Measurements from ENCODE around the gene PPARG. TPM values are rescaled to one million over a fixed set of nuclear protein-coding genes. Genes with fewer than 3 reads are reported as not detected.

PPARG gene
- total and polyA plus RNA-seq, 2 donors (not counting 3 experiments of a cell fraction or from before 2014, with no cell fraction given), result 0.15 to 1.3 TPM

GRCh38 chr3:12278566-12278965 lies 10.3 kb upstream of the PPARG start:
- BruUV-seq (replicated peaks), result no TSS peak
- no peaks in the 10 kb centered on the region for H4K20me1 ChIP-seq (replicated peaks; ENCODE audit: control insufficient read depth, extremely low read depth, insufficient read depth, low read length)
- no peaks in the 10 kb centered on the region for H3K4me1 ChIP-seq (ENCODE audit: control insufficient read depth, extremely low read depth, insufficient read depth, low read length)
- H3K27ac ChIP-seq (ENCODE audit: insufficient read depth, low read depth, low read length), result no peak overlapping the region
- H3K9me3 ChIP-seq (replicated peaks; ENCODE audit: control insufficient read depth, insufficient read depth, low read length), result no peaks in the 10 kb centered on the region
- no peak overlapping the region for H3K4me2 ChIP-seq (ENCODE audit: insufficient read depth, low read length)
- no peak for FAIRE-seq
- intact Hi-C loops (cut with micrococcal nuclease) (no loop called here), dilution Hi-C loops (cut with MboI; ENCODE audit: extremely low pct_ligation_motif_present, low sequenced_read_pairs) (no loop called here)
- H3K9ac ChIP-seq (replicated peaks; ENCODE audit: extremely low read depth, insufficient read depth, low read length), result no peak overlapping the region
- H3K27me3 ChIP-seq (ENCODE audit: control insufficient read depth in 2 of 2, insufficient read depth in 2 of 2, low read length in 2 of 2), result peaks cover 2% of the 10 kb centered on the region in 2 experiments
- DNase-seq (ENCODE audit: low read depth, low spot score), result no peak
- H3K4me3 ChIP-seq (replicated peaks in 1 of 3; ENCODE audit: insufficient read depth in 1 of 3, low read depth in 1 of 3, low read length in 3 of 3), result no peak overlapping the region
- CTCF ChIA-PET, result no interaction called here
- no peaks in the 10 kb centered on the region for H3K79me2 ChIP-seq (ENCODE audit: control insufficient read depth, insufficient read depth, low read length)
- POLR2A ChIA-PET, result no interaction called here
- H3K9me1 ChIP-seq (replicated peaks; ENCODE audit: control insufficient read depth, extremely low read depth, insufficient read depth, low read length), result no peaks in the 10 kb centered on the region
- no peak overlapping the region for H2AFZ ChIP-seq (ENCODE audit: low read depth, low read length)
- TF ChIP-seq POLR2AphosphoS5 (IDR thresholded peaks at IDR 0.05; ENCODE audit: insufficient read depth, low read depth, low read length), result no peak
- TF ChIP-seq GATA2 (IDR thresholded peaks at IDR 0.05; ENCODE audit: insufficient read depth, insufficient read length, low read depth, low read length), result no peak
- no peak for TF ChIP-seq FOS (IDR thresholded peaks at IDR 0.05; ENCODE audit: borderline replicate concordance, insufficient read depth, low read length)
- TF ChIP-seq MYC (IDR thresholded peaks at IDR 0.05; ENCODE audit: low read depth, low read length), result no peak
- TF ChIP-seq EZH2 (IDR thresholded peaks at IDR 0.05; ENCODE audit: borderline replicate concordance, low read depth, low read length, severe bottlenecking), result no peak
- TF ChIP-seq, protein P1, sequence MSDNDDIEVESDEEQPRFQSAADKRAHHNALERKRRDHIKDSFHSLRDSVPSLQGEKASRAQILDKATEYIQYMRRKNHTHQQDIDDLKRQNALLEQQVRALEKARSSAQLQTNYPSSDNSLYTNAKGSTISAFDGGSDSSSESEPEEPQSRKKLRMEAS (IDR thresholded peaks at IDR 0.05; ENCODE audit: insufficient read depth, insufficient read length), result no peak
- no peak for TF ChIP-seq POLR2A (IDR thresholded peaks at IDR 0.05; ENCODE audit: low read depth, low read length)
- no peak for TF ChIP-seq JUN (IDR thresholded peaks at IDR 0.05; ENCODE audit: borderline replicate concordance, insufficient read depth, insufficient read length, low read depth)
- TF ChIP-seq, protein P2, sequence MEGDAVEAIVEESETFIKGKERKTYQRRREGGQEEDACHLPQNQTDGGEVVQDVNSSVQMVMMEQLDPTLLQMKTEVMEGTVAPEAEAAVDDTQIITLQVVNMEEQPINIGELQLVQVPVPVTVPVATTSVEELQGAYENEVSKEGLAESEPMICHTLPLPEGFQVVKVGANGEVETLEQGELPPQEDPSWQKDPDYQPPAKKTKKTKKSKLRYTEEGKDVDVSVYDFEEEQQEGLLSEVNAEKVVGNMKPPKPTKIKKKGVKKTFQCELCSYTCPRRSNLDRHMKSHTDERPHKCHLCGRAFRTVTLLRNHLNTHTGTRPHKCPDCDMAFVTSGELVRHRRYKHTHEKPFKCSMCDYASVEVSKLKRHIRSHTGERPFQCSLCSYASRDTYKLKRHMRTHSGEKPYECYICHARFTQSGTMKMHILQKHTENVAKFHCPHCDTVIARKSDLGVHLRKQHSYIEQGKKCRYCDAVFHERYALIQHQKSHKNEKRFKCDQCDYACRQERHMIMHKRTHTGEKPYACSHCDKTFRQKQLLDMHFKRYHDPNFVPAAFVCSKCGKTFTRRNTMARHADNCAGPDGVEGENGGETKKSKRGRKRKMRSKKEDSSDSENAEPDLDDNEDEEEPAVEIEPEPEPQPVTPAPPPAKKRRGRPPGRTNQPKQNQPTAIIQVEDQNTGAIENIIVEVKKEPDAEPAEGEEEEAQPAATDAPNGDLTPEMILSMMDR (IDR thresholded peaks at IDR 0.05; ENCODE audit: extremely low read depth in 1 of 2, insufficient read depth in 1 of 2, low read depth in 1 of 2, low read length in 2 of 2), result no peak
- H3K36me3 ChIP-seq (ENCODE audit: control insufficient read depth in 2 of 2, extremely low read depth in 1 of 2, insufficient read depth in 2 of 2, low read length in 2 of 2), result no peaks in the 10 kb centered on the region

Data from endothelial cell of umbilical vein (primary cell).